Measurements from ENCODE around the gene FAM237A.

Gene FAM237A

GRCh38 chr2:206642075-206643025, at the start of gene FAM237A:
TSS of gene FAM237A (plus strand) at chr2:206642487. CDS start at chr2:206644237, 1,750 bp downstream.
- peak; percentile 59 for DNase-seq

- no peak for DNase-seq
Observed at GRCh38 chr2:206597717-206598218, 44.5 kb upstream of the FAM237A start.

- DNase-seq, result no peak
Observed at GRCh38 chr2:206603243-206603642, 39.0 kb upstream of the FAM237A start.

- no peak for DNase-seq
Observed at GRCh38 chr2:206610451-206610850, 31.8 kb upstream of the FAM237A start.

- no peak for DNase-seq
Observed at GRCh38 chr2:206611191-206611590, 31.1 kb upstream of the FAM237A start.

- DNase-seq, result no peak
Observed at GRCh38 chr2:206611736-206612135, 30.6 kb upstream of the FAM237A start.

GRCh38 chr2:206614811-206615210, 27.5 kb upstream of the FAM237A start:
- DNase-seq, result no peak

- no peak for DNase-seq
Observed at GRCh38 chr2:206615417-206616089, 26.7 kb upstream of the FAM237A start.

GRCh38 chr2:206616151-206616550, 26.1 kb upstream of the FAM237A start:
- no peak for DNase-seq

- DNase-seq, result no peak
Observed at GRCh38 chr2:206619011-206619410, 23.3 kb upstream of the FAM237A start.

GRCh38 chr2:206626108-206626507, 16.2 kb upstream of the FAM237A start:
- DNase-seq, result no peak

- no peak for DNase-seq
Observed at GRCh38 chr2:206627632-206628031, 14.7 kb upstream of the FAM237A start.

- no peak for DNase-seq
Observed at GRCh38 chr2:206631340-206631739, 10.9 kb upstream of the FAM237A start.

- no peak for DNase-seq
Observed at GRCh38 chr2:206635015-206635414, 7.3 kb upstream of the FAM237A start.

GRCh38 chr2:206639636-206640035, 2.7 kb upstream of the FAM237A start:
- no peak for DNase-seq

GRCh38 chr2:206641226-206641625, 1.1 kb upstream of the FAM237A start:
- no peak for DNase-seq

GRCh38 chr2:206647985-206648384, 5.7 kb downstream of the FAM237A start:
- no peak for DNase-seq

- DNase-seq, result no peak
Observed at GRCh38 chr2:206657087-206657486, 14.8 kb downstream of the FAM237A start.

GRCh38 chr2:206665251-206665650, 23.0 kb downstream of the FAM237A start:
- DNase-seq, result no peak

GRCh38 chr2:206670531-206671319, 28.4 kb downstream of the FAM237A start:
- DNase-seq, result no peak

GRCh38 chr2:206683546-206683945, 41.3 kb downstream of the FAM237A start:
- DNase-seq, result no peak

- no peak for DNase-seq
Observed at GRCh38 chr2:206688453-206688852, 46.2 kb downstream of the FAM237A start.

- no peak for DNase-seq
Observed at GRCh38 chr2:206688990-206689389, 46.7 kb downstream of the FAM237A start.
